KOPT-K1 (cell line): Measurements from ENCODE around the gene MZF1.
"Not testable (repeated sequence)": the region's sequence is repeated elsewhere in the genome, so short reads cannot be mapped to it uniquely, and the experiment has no call there.

Source experiments
- H3K27ac ChIP-seq: fragments of 200-600 bp; sonication (generic); 2 replicates; pipeline ENCODE4 v1.5.1; 2016; ENCODE audit warnings: antibody characterized with exemption, mild to moderate bottlenecking, low read depth, low read length; ENCODE audit not compliant: poor library complexity, severe bottlenecking
- H3K36me3 ChIP-seq: fragments of 200-600 bp; sonication (generic); 2 replicates; pipeline ENCODE4 v1.5.1; 2017; ENCODE audit warnings: antibody characterized with exemption, mild to moderate bottlenecking, low read length, moderate library complexity; ENCODE audit not compliant: insufficient read depth
- H3K9me3 ChIP-seq: fragments of 200-600 bp; sonication (generic); 2 replicates; pipeline ENCODE4 v1.5.1; 2017; ENCODE audit warnings: antibody characterized with exemption, low read length, mild to moderate bottlenecking; ENCODE audit not compliant: insufficient read depth, poor library complexity, severe bottlenecking

MZF1 gene

GRCh38 chr19:58543826-58544590 lies 29.1 kb downstream of the MZF1 start, which contains the start of gene TRIM28:
TSS of gene TRIM28 (plus strand) at chr19:58544064. CDS start at chr19:58544758, 694 bp downstream.
- peak within 1 kb of the TSS; percentile 92 for H3K27ac ChIP-seq
- H3K9me3 ChIP-seq, result no peaks in the 10 kb centered on the region
- H3K36me3 ChIP-seq, result peaks cover 43% of the 10 kb centered on the region

GRCh38 chr19:58542641-58543372 lies 30.3 kb downstream of the MZF1 start:
- not testable (repeated sequence) for H3K9me3 ChIP-seq, H3K27ac ChIP-seq
- H3K36me3 ChIP-seq, result peaks cover 31% of the 10 kb centered on the region

GRCh38 chr19:58539169-58539559 lies 34.0 kb downstream of the MZF1 start:
- H3K36me3 ChIP-seq, H3K9me3 ChIP-seq: not testable (repeated sequence)
- peak overlapping the region; percentile 66 for H3K27ac ChIP-seq

GRCh38 chr19:58538257-58539168 lies 34.6 kb downstream of the MZF1 start:
- Histone ChIP-seq H3K9me3 (no peaks in the 10 kb centered on the region), H3K27ac (peak overlapping the region; percentile 66), H3K36me3 (no peaks in the 10 kb centered on the region)

GRCh38 chr19:58536852-58537798 lies 36.0 kb downstream of the MZF1 start:
- Histone ChIP-seq H3K9me3 (no peaks in the 10 kb centered on the region), H3K27ac (peak overlapping the region; percentile 66), H3K36me3 (no peaks in the 10 kb centered on the region)

GRCh38 chr19:58535857-58536256 lies 37.3 kb downstream of the MZF1 start:
- no peaks in the 10 kb centered on the region for H3K9me3 ChIP-seq
- no peak overlapping the region for H3K27ac ChIP-seq

GRCh38 chr19:58531034-58531840 lies 41.9 kb downstream of the MZF1 start:
- H3K36me3 ChIP-seq, result no peaks in the 10 kb centered on the region
- H3K27ac ChIP-seq, result no peak overlapping the region
- H3K9me3 ChIP-seq, result no peaks in the 10 kb centered on the region

More at GRCh38 chr19:58535857-58536256, 37.3 kb downstream of the MZF1 start:
- H3K36me3 ChIP-seq, result no peaks in the 10 kb centered on the region

GRCh38 chr19:58529405-58529804 lies 43.7 kb downstream of the MZF1 start:
- no peaks in the 10 kb centered on the region for H3K36me3 ChIP-seq
- no peak overlapping the region for H3K27ac ChIP-seq
- H3K9me3 ChIP-seq, result no peaks in the 10 kb centered on the region

- Histone ChIP-seq H3K36me3 (no peaks in the 10 kb centered on the region), H3K9me3 (no peaks in the 10 kb centered on the region), H3K27ac (no peak overlapping the region)
These were observed 50.4 kb downstream of the MZF1 start for GRCh38 chr19:58522709-58523108.

- H3K27ac ChIP-seq, result no peak overlapping the region
- peaks cover 4% of the 10 kb centered on the region; the same call in 1 of the 2 replicates for H3K36me3 ChIP-seq
- H3K9me3 ChIP-seq, result no peaks in the 10 kb centered on the region
These were observed 51.5 kb downstream of the MZF1 start for GRCh38 chr19:58521651-58522050.

GRCh38 chr19:58520257-58520599 lies 52.9 kb downstream of the MZF1 start:
- peaks cover 18% of the 10 kb centered on the region for H3K36me3 ChIP-seq
- no peaks in the 10 kb centered on the region for H3K9me3 ChIP-seq
- peak overlapping the region; percentile 77 for H3K27ac ChIP-seq

- Histone ChIP-seq H3K36me3 (peaks cover 18% of the 10 kb centered on the region), H3K9me3 (no peaks in the 10 kb centered on the region), H3K27ac (peak within 1 kb of the TSS; percentile 77)
These were observed 53.5 kb downstream of the MZF1 start, which contains the start of gene ZBTB45 for GRCh38 chr19:58519355-58520256. TSS of gene ZBTB45 (minus strand) at chr19:58519810. CDS start at chr19:58517673, 2,137 bp downstream.

- peak overlapping the region; percentile 77 for H3K27ac ChIP-seq
These were observed 54.1 kb downstream of the MZF1 start for GRCh38 chr19:58519087-58519354.

More at GRCh38 chr19:58519087-58519354, 54.1 kb downstream of the MZF1 start:
- H3K9me3 ChIP-seq, result no peaks in the 10 kb centered on the region
- peaks cover 18% of the 10 kb centered on the region for H3K36me3 ChIP-seq
